Astrocyte (in vitro differentiated cells and primary cell): ENCODE data around the gene CCNK.

ENCODE experiments used
- EZH2 ChIP-seq: IDR thresholded peaks from 2 replicates; pipeline ENCODE4 v1.6.1; 2012; ENCODE audit warnings: mild to moderate bottlenecking, low read length, inconsistent platforms; ENCODE audit not compliant: insufficient read depth
- TF ChIP-seq, protein P1 (sequence below): IDR thresholded peaks from 2 replicates; pipeline ENCODE4 v1.5.1; 2011; ENCODE audit warnings: low read depth, mild to moderate bottlenecking, inconsistent platforms, low read length, moderate library complexity; ENCODE audit not compliant: insufficient read depth

- TF ChIP-seq, protein P1, sequence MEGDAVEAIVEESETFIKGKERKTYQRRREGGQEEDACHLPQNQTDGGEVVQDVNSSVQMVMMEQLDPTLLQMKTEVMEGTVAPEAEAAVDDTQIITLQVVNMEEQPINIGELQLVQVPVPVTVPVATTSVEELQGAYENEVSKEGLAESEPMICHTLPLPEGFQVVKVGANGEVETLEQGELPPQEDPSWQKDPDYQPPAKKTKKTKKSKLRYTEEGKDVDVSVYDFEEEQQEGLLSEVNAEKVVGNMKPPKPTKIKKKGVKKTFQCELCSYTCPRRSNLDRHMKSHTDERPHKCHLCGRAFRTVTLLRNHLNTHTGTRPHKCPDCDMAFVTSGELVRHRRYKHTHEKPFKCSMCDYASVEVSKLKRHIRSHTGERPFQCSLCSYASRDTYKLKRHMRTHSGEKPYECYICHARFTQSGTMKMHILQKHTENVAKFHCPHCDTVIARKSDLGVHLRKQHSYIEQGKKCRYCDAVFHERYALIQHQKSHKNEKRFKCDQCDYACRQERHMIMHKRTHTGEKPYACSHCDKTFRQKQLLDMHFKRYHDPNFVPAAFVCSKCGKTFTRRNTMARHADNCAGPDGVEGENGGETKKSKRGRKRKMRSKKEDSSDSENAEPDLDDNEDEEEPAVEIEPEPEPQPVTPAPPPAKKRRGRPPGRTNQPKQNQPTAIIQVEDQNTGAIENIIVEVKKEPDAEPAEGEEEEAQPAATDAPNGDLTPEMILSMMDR: no peak
- TF ChIP-seq EZH2: no peak
These were observed 39.9 kb upstream of the CCNK start for GRCh38 chr14:99441157-99441870.
